ENCODE results near the gene UBL7.
A peak's percentile ranks its signal among the peaks of the same experiment; 100 is the strongest.
"Not testable (repeated sequence)": the region's sequence is repeated elsewhere in the genome, so short reads cannot be mapped to it uniquely, and the experiment has no call there.

The UBL7 gene

DNA sequence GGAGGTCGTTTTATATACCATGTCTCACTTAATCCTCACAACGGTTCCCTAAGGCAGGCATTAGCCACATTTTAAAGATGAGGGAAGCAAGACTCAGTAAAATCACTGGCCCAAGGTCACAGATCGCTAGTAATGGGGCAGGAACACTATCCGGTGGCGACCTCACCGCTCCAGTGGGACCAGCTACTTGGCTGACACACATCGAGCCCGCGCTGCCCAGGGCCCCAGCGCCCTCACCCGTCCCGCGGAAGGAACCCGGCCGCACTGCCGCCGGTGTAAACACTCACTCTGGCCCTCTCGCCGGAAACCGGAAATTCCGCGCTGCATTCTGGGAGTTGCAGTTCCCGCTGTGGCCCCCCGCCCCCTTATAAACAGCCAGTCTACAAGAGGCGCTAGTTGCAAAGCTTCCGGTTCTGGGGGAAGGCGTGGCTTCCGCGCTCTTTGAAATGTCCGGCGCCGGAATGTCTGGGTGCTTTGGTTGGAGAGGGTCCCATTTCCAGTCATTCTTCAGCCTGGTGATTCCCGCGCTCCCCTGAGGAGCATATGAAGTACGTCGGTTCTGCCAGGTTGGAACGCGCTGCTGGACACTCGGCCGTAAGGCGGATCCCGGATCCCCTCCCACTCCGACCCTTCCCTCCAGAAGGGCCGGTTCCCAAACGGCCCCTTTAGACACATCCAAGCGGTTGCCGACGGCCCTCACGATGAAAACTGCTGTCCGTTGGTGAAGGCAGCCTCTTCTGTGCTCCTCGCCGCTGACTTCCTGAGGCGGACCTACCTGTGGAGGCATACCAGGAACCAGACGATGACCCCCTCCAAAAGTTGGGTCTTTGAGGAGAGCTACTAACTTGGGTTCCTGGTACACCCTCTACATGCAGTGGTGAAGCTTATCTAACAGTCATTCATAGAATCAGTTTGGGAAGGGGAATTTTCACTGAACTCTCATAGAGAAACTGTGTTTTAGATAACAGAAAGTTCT lies at the start of gene UBL7:
Gene UBL7 (minus strand): TSS at position 290 of the 976 bp plus-strand sequence. CDS start 2,293 bp downstream, outside the sequence.
- DNase-seq: peak; percentile 95 to 96

- no peak for DNase-seq
Measured at GRCh38 chr15:74506515-74506840, 45.5 kb upstream of the UBL7 start.

DNA sequence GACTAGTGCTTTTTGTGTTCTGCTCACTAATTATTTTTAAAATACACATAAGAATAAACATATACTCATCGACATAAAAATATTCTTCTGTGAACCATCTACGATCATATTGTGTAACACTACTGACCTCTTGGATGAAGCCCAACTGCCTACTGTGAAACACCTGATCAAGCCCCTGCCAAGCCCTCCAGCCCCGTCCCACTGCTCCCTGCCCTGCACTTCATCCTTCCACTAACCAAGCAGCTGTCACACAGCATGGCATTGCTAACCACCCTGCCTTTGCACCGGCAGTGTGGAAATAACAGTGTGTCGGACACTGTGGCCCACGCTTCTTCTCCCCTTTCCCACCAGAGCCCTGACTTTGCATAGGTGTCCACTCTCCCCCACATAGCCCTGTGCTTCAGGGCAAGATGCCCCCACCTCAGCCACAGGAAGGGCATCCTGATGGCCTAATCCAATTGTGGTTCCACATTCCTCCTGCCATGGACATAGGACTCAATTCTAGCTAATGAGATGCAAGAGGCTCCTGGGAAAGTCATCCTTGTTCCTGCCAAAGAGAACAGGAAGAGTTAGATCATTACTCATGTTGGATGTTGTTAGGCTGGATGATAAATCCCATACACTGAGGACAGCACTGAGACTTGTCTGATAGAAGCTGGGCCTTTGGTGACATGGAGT lies 45.0 kb upstream of the UBL7 start:
- no peak for DNase-seq

GRCh38 chr15:74504836-74505235 lies 43.9 kb upstream of the UBL7 start:
- no peak for DNase-seq

- no peak for DNase-seq
Measured at GRCh38 chr15:74504418-74504817, 43.5 kb upstream of the UBL7 start.

DNA sequence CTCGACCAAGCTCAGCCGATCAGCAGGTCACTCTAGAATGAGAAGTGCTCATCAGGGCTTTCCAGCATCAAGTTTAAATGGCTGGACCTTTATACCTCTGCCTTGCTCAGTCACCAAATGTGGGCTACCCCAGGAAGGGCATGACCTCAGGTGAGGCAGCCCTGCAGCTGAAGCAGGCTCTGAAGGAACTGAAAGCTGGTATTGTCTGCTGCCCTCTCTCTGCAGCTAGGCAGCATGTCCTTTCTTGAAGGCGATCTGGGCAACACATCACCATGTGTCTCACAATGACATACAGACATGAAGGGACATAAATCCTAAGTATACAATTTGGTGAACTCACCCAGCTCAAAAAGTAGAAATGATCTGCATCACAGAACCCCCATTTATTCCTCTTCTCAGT lies 41.3 kb upstream of the UBL7 start:
- no peak for DNase-seq

DNA sequence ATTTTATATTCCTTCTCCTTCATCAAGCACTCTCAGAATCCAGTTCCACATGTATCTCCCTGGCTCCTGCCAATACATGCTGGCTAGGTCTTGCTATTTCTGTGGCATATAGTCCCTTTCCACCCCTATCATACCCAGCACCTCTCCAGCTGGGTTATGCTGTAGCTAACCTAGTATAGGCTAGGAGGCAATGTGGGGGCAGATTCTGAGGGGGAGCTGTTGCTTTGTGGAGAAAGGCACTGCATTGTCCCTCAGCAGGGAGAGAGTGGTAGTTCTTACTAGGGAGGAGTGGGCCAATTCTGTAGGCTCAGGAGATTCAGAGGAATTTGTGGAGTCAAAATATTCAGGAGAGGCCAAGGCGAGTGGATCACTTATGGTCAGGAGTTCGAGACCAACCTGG lies 39.4 kb upstream of the UBL7 start:
- no peak for DNase-seq

- no peak for DNase-seq
Measured at GRCh38 chr15:74499366-74499765, 38.4 kb upstream of the UBL7 start.

DNA sequence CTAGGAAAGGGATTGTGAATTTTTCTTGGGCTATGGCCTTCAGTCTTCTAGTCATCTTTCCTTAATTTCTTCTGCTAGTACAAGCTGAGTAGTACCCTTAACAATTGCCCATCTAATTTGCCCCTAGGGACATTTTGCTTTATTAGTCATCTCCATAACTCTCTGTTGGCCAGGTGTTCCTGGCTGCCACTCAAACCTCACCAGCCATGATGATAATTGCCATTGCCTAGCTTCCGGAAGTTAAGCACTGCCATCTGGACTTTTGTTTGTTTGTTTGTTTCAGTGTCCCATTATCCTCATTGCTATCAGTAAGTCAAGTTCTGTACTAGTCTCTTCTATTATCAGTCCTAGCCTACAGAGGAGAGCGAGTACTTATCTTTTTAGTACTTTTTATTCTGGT lies 36.6 kb upstream of the UBL7 start:
- DNase-seq: no peak

DNA sequence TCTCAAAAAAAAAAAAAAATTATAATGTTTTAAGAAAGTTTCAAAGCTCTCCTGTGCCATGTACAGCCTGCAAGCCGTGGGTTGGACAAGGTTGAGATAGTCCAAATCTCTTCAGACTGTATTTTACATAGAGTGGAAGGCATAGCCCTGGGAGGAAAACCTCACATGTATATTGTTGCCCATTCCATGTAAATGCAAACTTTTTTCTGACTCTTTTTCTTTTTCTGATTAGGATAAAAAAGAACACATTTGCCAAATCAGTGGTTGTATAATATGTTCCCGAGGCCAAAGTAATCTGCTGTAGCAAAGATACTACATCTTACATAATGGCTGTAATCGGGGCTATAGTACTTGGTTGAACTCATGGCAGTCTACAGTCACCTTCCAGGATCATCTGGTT lies 35.7 kb upstream of the UBL7 start:
- DNase-seq: no peak

- no peak for DNase-seq
Measured at GRCh38 chr15:74490339-74490689, 29.4 kb upstream of the UBL7 start.

GRCh38 chr15:74489518-74490338 lies 28.8 kb upstream of the UBL7 start:
- DNase-seq: peak; percentile 68 to 75

DNA sequence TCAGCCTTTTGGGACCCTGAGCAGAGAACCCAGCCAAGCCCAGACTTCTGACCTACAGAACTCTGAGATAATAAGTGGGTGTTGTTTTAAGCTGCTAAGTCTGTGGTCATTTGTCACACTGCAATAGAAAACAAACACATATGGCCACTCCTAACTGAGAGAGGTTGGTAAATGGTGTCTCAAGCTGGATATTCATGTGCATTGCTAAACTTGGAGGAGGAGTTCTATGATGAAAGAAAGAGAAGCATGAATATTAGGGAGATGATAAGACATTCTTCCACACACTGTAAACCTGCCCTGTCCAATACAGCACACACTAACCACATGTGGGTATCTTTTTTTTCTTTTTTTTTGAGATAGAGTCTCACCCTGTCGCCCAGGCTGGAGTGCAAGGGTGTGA lies 27.8 kb upstream of the UBL7 start:
- no peak for DNase-seq

DNA sequence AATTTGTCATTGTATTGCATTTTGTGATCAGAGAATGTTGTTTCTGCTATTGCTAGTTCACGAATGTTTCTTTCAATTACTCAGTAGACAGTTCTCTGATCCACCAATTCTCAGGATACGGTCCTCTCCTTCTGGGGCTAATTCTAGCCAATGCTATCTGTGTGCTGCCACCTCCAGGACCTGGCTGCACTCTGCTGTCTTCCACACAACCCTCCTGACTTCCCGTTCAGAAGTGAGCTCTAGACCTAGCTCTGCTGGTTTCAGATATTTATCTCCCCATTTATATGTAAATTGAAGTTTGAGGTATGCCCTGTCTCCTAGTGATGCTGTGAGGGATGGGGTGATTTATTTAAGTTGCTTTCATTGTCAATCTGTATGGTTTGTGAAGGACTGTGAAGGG lies 21.7 kb upstream of the UBL7 start:
- DNase-seq: no peak

DNA sequence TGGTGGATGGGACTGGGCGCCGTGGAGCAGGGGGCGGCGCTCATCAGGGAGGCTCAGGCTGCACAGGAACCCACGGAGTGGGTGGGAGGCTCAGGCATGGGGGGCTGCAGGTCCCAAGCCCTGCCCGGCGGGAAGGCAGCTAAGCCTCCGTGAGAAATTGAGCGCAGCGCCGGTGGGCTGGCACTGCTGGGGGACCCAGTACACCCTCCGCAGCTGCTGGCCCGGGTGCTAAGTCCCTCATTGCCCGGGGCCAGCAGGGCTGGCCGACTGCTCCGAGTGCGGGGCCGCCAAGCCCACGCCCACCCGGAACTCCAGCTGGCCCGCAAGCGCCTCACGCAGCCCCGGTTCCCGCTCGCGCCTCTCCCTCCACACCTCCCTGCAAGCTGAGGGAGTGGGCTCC lies 19.4 kb upstream of the UBL7 start:
- DNase-seq: not testable (repeated sequence)

- not testable (repeated sequence) for DNase-seq
Measured at GRCh38 chr15:74471621-74472020, 10.7 kb upstream of the UBL7 start.

DNA sequence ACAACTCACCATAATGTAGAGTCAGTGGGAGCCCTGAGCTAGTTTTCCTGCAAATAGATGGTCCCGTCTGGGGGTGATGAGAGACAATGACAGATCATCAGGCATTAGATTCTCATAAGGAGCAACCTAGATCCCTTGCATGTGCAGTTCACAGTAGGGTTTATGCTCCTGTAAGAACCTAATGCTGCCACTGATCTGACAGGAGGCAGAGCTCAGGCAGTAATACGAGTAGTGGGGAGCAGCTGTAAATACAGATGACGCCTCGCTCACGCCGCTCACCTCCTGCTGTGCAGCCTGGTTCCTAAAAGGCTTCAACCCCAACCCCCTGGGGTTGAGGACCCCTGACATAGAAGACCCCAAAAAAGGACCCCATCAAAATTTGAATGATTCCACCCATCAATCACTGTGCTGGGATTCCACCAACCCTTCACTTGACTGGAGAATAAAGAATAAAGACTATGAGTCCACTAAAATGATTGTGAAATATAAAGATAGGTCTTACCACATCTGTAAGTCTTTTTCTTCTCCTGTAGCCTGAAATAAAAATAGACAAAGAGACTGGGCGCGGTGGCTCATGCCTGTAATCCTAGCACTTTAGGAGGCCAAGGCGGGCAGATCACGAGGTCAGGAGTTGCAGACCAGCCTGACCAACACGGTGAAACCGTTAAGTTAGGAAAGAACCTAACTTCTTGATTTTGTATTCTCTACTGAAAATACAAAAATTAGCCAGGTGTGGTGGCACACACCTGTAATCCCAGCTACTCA lies 9.9 kb upstream of the UBL7 start:
- DNase-seq: no peak

DNA sequence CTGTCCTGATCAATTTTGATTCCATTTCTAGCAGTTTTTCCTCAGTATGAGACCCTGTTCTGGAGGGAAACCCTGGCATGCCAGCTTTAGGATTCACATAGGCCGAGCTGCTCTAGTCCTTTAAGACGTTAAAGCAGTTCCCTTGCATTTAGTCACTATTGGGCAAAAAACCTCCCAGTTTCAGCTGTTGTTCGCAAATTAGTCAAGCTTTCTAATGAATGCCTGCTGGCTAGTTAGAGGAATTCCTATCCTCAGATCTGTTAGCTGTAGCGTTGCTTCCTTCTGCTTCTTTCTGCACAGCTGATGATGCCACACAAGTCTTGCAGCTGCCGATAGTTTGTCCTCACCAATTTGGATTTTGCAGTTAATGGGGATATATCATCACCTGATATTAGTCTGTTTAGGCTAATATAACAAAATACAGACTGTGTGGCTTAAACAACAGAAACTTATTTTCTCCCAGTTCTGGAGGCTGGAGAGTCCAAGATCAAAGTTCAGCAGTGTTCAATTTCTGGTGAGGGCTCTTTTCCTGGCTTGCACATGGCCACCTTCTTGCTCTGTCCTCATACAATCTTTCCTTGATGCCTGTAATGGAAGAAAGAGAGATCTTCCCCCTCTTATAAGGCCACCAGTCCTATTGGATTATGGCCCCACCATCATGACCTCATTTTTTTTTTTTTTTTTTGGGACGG lies 7.5 kb upstream of the UBL7 start:
- DNase-seq: no peak

GRCh38 chr15:74466570-74466969 lies 5.6 kb upstream of the UBL7 start:
- DNase-seq: no peak

- no peak for DNase-seq
Measured at GRCh38 chr15:74464897-74465296, 3.9 kb upstream of the UBL7 start.

- no peak for DNase-seq
Measured at GRCh38 chr15:74464216-74464615, 3.3 kb upstream of the UBL7 start.

GRCh38 chr15:74463634-74464033 lies 2.7 kb upstream of the UBL7 start:
- DNase-seq: no peak

Data from activated CD4-positive, alpha-beta T cell treated with anti-CD3 and anti-CD28 coated beads for 4 hours (primary cell).